ENCODE measurements around the gene DEPP1.

The DEPP1 gene

DNA sequence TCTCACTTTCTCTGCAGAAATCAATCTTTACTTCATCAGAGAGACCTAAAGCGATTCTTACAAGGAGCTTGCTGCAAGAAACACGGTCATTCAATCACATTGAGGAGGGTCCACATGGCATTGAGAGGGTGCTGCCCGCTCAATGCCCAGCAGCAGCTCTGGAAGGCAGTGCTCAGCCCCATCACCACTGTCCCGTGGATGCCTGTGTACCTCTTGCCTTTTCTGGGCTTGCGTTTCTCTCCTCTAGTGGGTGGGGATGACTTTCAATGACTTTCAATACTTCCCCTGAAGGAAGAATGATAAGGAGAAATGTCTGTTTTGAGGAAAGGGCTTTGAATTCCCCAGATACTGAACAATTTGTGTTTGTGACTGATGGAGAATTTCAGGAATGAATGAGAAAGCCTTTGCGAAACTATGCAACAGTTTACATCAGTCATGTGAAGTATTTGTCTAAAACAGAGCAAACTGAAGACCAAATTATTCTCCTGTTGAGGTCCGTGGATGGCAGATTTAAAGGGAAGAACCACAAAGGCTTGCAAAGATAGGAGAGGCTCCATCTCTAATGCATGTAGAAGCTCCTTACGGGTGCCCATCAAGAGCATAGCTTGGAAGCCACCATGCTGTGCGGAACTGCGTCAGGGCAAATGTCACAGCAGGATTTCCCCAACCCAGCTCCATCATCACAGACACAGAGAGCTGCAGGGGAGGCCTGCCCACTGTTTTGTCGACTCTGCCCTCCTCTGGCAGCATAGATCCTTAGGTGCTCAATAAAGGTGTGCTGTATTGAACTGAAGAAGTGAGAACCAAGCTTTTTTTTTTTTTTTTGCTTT is 15.5 kb upstream of the DEPP1 start:
- no peak for DNase-seq (ENCODE audit: low spot score)

GRCh38 chr10:44993226-44993921 is 14.8 kb upstream of the DEPP1 start:
- no peak for DNase-seq (ENCODE audit: low spot score)

- no peak for DNase-seq (ENCODE audit: low spot score)
Measured at GRCh38 chr10:44992732-44993225, 14.2 kb upstream of the DEPP1 start.

- DNase-seq (ENCODE audit: low spot score) = no peak
Measured at GRCh38 chr10:44992070-44992731, 13.6 kb upstream of the DEPP1 start.

DNA sequence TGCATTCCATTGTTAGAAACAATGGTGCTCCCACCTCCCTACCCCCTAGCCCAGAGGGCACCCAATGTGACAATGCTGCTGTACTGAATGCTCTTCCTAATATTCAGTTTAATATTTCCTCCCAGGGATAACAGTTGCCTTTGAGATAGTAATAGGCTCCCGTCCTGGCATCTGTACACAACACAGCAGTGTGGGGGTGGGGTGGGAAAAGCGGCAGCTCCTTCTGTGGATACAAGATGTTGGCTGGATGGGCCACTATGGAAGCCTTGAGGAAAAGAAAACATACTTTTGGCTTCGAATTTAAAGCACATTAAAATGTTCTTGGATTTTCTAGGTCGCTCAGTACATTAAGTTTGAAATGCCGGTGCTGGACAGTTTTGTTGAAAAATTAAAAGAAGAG is 13.0 kb upstream of the DEPP1 start:
- no peak for DNase-seq (ENCODE audit: low spot score)

DNA sequence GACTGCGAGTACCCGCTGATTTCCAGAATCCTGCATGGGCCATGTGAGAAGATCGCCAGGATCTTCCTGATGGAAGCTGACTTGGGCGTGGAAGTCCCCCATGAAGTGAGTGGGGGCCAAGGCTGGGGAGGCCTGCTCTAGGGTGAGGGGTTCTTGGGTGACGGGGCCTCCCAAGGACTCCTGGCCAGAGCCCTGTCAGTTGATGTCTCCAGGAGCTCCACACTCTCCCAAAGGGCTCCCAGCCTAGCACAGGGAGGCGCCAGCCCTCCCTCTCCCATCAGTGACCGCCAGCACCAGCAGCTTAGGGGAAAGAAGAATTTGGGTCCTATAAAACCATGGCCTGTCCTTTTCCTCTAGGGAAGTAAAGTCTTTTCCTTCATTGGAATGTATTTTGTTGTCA is 12.4 kb upstream of the DEPP1 start:
- DNase-seq (ENCODE audit: low spot score) = no peak

GRCh38 chr10:44990302-44990655 is 11.7 kb upstream of the DEPP1 start:
- peak; percentile 34 for DNase-seq (ENCODE audit: low spot score)

DNA sequence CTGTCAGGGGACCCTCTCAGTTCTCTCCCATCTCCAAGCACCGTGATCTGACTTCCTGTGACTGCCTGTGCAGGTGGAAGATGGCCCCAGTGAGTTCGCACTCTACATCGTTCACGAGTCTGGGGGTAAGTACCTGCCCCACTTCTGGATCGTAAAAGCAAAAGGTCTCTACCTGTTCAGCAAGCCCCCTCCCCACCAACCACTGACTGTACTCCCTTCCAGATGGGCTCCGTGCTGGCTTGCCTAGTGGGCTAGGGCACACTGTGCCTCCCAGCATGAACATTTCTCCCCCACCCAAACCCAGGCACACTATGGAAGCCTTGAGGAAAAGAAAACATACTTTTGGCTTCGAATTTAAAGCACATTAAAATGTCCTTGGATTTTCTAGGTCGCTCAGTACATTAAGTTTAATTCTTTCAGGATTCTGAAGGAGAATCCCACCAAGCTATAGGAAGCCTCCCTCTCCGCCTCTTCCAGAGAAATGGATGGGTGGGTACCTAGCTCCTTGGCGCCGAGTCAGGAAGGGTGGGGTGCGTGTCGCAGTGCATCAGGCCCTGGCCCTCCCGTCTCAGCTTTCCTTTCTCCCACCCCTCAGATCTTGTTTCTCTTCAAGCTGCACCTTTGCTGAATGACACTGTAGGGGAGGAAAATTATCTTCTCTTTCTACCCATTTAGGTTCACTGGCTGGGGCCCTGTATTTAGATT is 11.1 kb upstream of the DEPP1 start:
- DNase-seq (ENCODE audit: low spot score) = no peak

DNA sequence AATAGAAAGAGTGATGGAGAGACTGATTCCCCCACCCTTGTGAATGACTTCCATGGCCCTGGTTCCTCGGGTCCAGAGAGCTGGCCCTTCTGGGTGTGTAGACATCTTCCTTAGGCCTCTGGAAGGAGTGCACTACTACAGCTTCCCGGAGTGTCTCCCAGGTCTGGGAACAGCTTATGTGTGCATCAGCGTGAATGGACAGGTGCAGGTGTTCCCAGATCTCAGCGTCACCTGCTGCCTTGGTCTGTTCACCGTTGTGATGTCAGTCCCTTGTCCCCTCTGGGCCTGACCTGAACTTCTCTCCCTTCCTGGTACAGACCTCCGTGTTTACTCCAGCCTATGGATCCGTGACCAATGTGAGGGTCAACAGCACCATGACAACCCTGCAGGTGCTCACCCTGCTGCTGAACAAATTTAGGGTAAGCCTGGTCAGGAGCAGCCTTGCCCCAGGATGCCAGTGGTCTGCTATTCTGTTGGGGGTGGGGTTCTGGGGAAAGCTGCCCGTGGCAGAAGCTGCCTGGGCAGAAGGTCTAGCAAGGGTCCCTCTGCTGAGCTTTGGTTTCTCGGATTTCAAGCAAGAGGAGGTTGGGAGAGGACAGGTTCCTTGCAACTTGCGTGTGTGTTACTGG is 10.5 kb upstream of the DEPP1 start:
- DNase-seq (ENCODE audit: low spot score) = no peak

DNA sequence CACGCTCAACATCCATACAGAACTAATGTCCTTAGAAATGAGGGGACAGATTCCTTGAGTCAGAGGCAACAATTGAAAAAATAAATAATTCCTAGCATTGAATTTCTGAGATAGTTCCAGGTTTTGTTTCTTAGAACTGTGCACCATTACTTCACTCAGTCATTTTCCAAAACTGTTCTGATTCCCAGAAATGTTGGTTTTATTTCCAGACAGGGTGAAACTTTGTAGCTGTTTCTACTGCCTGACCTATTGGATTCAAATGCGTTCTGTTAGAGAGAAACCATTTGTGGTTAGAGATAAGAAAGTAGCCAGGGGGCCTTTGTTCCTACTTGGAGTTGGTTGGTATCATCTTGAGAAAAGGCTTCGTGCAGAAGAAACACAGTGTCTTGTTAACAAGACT is 8.1 kb upstream of the DEPP1 start:
- DNase-seq (ENCODE audit: low spot score) = no peak

GRCh38 chr10:44986179-44986578 is 7.6 kb upstream of the DEPP1 start:
- no peak for DNase-seq (ENCODE audit: low spot score)

- DNase-seq (ENCODE audit: low spot score) = no peak
Measured at GRCh38 chr10:44985175-44985681, 6.6 kb upstream of the DEPP1 start.

- no peak for DNase-seq (ENCODE audit: low spot score)
Measured at GRCh38 chr10:44984671-44985101, 6.1 kb upstream of the DEPP1 start.

DNA sequence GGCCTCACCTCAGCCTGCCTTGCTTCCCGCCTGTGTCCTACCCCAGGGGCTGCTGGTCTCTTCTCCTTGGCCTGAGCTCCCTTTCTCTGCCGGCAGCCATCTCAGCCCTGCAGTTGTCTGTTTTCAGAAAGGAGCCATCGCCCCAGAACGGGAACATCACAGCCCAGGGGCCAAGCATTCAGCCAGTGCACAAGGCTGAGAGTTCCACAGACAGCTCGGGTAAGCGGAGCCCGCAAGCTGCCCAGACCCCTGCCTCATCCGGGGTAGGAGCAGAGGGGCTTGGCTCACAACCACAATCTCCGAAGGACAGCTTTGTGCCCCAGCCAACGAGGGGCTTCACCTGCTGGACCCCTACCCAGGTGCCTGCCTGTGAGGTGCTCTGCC is 5.3 kb upstream of the DEPP1 start:
- DNase-seq (ENCODE audit: low spot score) = no peak

- DNase-seq (ENCODE audit: low spot score) = no peak
Measured at GRCh38 chr10:44983066-44983894, 4.7 kb upstream of the DEPP1 start.

GRCh38 chr10:44982496-44982895 is 3.9 kb upstream of the DEPP1 start:
- DNase-seq (ENCODE audit: low spot score) = no peak

DNA sequence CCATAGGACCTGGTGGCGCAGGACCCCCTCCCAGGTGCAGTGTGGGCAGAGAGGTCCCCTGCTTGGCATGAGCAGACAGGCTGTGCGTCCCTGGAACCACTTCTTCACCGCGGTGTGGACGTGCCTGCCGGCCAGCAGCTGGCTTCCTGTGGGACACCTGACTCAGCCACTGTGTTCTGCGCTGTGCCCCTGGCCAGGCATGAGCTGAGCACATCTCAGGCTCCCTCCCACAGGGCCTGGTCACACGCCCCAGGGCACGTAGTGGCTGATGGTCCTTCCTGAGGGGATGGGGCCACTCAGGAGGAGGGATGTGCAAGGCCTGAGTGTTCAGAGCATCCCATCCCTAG is 3.5 kb upstream of the DEPP1 start:
- DNase-seq (ENCODE audit: low spot score) = no peak

DNA sequence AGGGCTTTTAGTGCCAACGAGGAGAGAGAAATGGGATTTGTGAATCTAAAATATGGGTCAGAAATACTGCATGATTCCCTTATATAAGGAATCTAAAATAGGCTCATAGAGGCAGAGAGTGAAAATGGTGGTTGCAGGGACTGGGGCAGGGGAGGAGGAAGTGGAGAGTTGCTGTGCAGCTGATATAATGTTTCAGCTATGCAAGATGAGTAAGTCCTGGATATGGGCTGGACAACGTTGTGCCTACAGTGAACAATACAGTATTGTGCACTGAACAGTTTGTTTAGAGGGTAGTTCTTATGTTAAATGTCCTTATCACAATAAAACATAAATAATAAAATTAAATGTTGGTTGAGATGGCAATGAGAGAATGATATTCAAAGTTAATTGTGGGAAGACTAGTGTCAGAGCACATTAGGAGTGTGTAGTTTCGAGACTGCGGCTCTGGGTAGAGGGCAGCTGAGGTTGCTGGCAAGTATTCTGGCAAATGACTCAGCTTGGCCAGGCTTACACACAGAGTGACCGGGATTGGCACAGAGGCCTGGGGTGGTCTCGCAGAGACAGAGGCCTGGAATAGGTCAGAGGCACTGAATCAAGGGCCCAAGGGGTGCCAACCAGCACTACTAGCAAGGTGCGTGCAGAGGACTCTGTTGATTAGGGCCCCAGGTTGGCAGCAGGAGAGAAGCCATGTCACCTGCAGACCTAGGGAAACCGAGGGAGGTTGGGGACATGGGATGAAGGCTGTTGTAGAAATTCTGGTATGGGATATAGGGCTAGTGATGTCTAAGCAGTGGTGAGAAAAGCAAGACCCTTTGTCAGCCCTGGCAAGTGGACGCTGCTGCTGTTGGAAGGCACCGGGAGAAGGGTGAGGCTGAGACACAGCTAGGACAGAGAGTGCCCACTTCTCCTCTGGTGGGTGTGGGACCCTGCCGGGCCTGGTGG is 2.8 kb upstream of the DEPP1 start:
- DNase-seq (ENCODE audit: low spot score) = no peak

GRCh38 chr10:44980309-44981171 is 1.9 kb upstream of the DEPP1 start:
- no peak for DNase-seq (ENCODE audit: low spot score)

Data from NAMALWA (cell line).